Spinal cord (tissue), 10 donors: ENCODE results near the gene COA1. TPM values are rescaled to one million over a fixed set of nuclear protein-coding genes. Genes with fewer than 3 reads are reported as not detected.
"Not testable (repeated sequence)": the region's sequence is repeated elsewhere in the genome, so short reads cannot be mapped to it uniquely, and the experiment has no call there.

Experiments used
- DNase-seq, 6 donors: peaks; one replicate each; pipeline versions ENCODE4 v3.0.0 to v3.0.0-alpha.2; 2013 to 2015; ENCODE audit warnings: low spot score in 6 of 6, low read depth in 4 of 6
- H3K27ac ChIP-seq: one replicate; pipeline ENCODE4 v1.5.1; 2013; ENCODE audit warnings: low read depth, low read length, control low read depth
- H3K27me3 ChIP-seq: one replicate; pipeline ENCODE4 v1.6.1; 2013; ENCODE audit warnings: low read length; ENCODE audit not compliant: control insufficient read depth, insufficient read depth
- H3K36me3 ChIP-seq: one replicate; pipeline ENCODE4 v1.6.1; 2013; ENCODE audit warnings: low read length; ENCODE audit not compliant: control insufficient read depth, insufficient read depth
- H3K4me1 ChIP-seq: one replicate; pipeline ENCODE4 v1.6.1; 2013; ENCODE audit warnings: low read length; ENCODE audit not compliant: control insufficient read depth, insufficient read depth
- H3K4me3 ChIP-seq: one replicate; pipeline ENCODE4 v1.5.1; 2013; ENCODE audit warnings: low read depth, low read length, control low read depth
- H3K9me3 ChIP-seq: one replicate; pipeline ENCODE4 v1.6.1; 2013; ENCODE audit warnings: low read length; ENCODE audit not compliant: control insufficient read depth, insufficient read depth
- WGBS: methylation state at CpG from one replicate; pipeline ENCODE4 v1.1.5; 2013; ENCODE audit warnings: missing lambda C conversion rate; ENCODE audit not compliant: insufficient coverage; 5-methylcytosine and 5-hydroxymethylcytosine counted together
- polyA plus RNA-seq, 2 donors: library from polyadenylated mRNA; unstranded; fragments of 120-200 nt; gene quantifications; one replicate each; pipeline ENCODE4 v1.2.1, GENCODE V29; 2013; ENCODE audit not compliant: insufficient read length in 2 of 2
- total RNA-seq, 2 donors: library from RNA; depleted of rRNA in 1 of 2; stranded (reverse); fragments of 120-200 nt in 1 of 2; fragments of >200 nt in 1 of 2; gene quantifications; one replicate each; pipeline versions ENCODE4 v1.2.3 to v1.2.4, GENCODE V29; 2013 to 2014
- donor health status: healthy.

Gene COA1
- total and polyA plus RNA-seq, 4 donors, result 51.2 to 72.8 (median 59.1) TPM

GRCh38 chr7:43697690-43698089, 31.6 kb downstream of the COA1 start:
- no peaks in the 10 kb centered on the region for H3K9me3 ChIP-seq
- DNase-seq, result no peak
- no peaks in the 10 kb centered on the region for H3K36me3 ChIP-seq
- WGBS, result no CpG with 5 or more reads among the region's 4 CpGs
- H3K4me3 ChIP-seq, result no peak overlapping the region
- H3K27ac ChIP-seq, result no peak overlapping the region
- no peaks in the 10 kb centered on the region for H3K4me1 ChIP-seq
- no peaks in the 10 kb centered on the region for H3K27me3 ChIP-seq

- DNase-seq, result no peak
- H3K4me1 ChIP-seq, result no peaks in the 10 kb centered on the region
- WGBS, result no CpG with 5 or more reads among the region's 1 CpG
Measured at GRCh38 chr7:43695365-43695764, 34.0 kb downstream of the COA1 start.

DNA sequence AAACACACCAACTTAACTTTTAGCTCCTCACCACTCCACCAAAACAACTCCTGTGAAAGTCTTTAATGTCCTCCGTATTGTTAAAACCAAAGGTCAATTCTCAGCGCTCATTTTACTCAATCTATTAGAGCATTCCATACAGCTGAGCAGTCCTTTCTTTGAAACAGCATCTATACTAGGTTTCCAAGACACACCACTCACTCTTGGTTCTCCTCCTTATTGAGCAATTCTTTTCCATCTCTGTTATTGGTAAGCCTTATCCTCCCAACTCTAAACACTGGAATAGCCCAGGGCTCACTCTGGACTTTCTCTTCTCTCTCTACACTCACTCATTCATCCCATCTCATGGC, 34.9 kb downstream of the COA1 start:
- Histone ChIP-seq H3K36me3 (no peaks in the 10 kb centered on the region), H3K9me3 (no peaks in the 10 kb centered on the region), H3K4me3 (no peak overlapping the region), H3K4me1 (no peaks in the 10 kb centered on the region), H3K27me3 (no peaks in the 10 kb centered on the region), H3K27ac (no peak overlapping the region)
- no peak for DNase-seq
- WGBS, result 100% methylated on average over 2 of the region's 2 CpGs

More at GRCh38 chr7:43695365-43695764, 34.0 kb downstream of the COA1 start:
- no peaks in the 10 kb centered on the region for H3K36me3 ChIP-seq
- no peak overlapping the region for H3K27ac ChIP-seq
- H3K9me3 ChIP-seq, result no peaks in the 10 kb centered on the region
- H3K27me3 ChIP-seq, result no peaks in the 10 kb centered on the region
- no peak overlapping the region for H3K4me3 ChIP-seq

GRCh38 chr7:43693687-43694398, 35.5 kb downstream of the COA1 start:
- 100% methylated on average over 3 of the region's 4 CpGs for WGBS
- Histone ChIP-seq H3K27me3 (no peaks in the 10 kb centered on the region), H3K4me1 (no peaks in the 10 kb centered on the region), H3K27ac (no peak overlapping the region), H3K9me3 (no peaks in the 10 kb centered on the region), H3K36me3 (no peaks in the 10 kb centered on the region), H3K4me3 (no peak overlapping the region)
- DNase-seq, result no peak

GRCh38 chr7:43692582-43693373, 36.5 kb downstream of the COA1 start:
- no peak overlapping the region for H3K27ac ChIP-seq
- 74% methylated on average over 2 of the region's 2 CpGs for WGBS
- DNase-seq, result no peak

GRCh38 chr7:43691611-43692010, 37.7 kb downstream of the COA1 start:
- no peak overlapping the region for H3K27ac ChIP-seq
- H3K4me3 ChIP-seq, result no peak overlapping the region
- no peak for DNase-seq
- H3K27me3 ChIP-seq, result no peaks in the 10 kb centered on the region
- no peaks in the 10 kb centered on the region for H3K9me3 ChIP-seq
- H3K4me1 ChIP-seq, result no peaks in the 10 kb centered on the region
- H3K36me3 ChIP-seq, result no peaks in the 10 kb centered on the region
- 86% methylated on average over 3 of the region's 3 CpGs for WGBS

More at GRCh38 chr7:43692582-43693373, 36.5 kb downstream of the COA1 start:
- Histone ChIP-seq H3K9me3 (no peaks in the 10 kb centered on the region), H3K36me3 (no peaks in the 10 kb centered on the region), H3K4me3 (no peak overlapping the region), H3K4me1 (no peaks in the 10 kb centered on the region), H3K27me3 (no peaks in the 10 kb centered on the region)

- H3K9me3 ChIP-seq, result no peaks in the 10 kb centered on the region
- no peaks in the 10 kb centered on the region for H3K36me3 ChIP-seq
- DNase-seq, result no peak
- no peaks in the 10 kb centered on the region for H3K27me3 ChIP-seq
- no CpG with 5 or more reads among the region's 1 CpG for WGBS
- no peak overlapping the region for H3K27ac ChIP-seq
- H3K4me3 ChIP-seq, result no peak overlapping the region
- no peaks in the 10 kb centered on the region for H3K4me1 ChIP-seq
Measured at GRCh38 chr7:43689115-43689514, 40.2 kb downstream of the COA1 start.

- H3K9me3 ChIP-seq, H3K36me3 ChIP-seq, H3K27me3 ChIP-seq, H3K4me3 ChIP-seq, H3K4me1 ChIP-seq, H3K27ac ChIP-seq, DNase-seq: not testable (repeated sequence)
- 100% methylated on average over 2 of the region's 4 CpGs for WGBS
Measured at GRCh38 chr7:43687866-43688265, 41.5 kb downstream of the COA1 start.

DNA sequence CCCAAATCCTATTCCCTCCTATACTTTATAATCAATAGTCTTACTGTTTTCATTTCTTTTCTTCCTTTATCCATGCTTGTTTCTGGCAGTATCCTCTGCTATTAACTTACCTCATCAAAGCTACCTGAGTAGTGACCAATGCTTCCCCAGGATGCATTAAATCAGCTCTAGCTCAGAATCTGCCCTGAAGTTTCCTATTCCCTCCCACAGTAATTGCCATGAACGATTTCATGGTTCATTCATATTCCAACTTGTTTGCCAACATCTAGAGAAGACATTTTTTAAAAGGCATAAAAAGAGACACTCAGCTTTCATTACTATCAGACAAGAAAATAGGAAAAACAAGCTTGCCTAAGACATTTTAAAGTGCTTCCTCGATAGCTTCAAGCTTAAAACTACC, 42.3 kb downstream of the COA1 start:
- Histone ChIP-seq H3K27ac (no peak overlapping the region), H3K36me3 (no peaks in the 10 kb centered on the region), H3K4me3 (no peak overlapping the region), H3K27me3 (no peaks in the 10 kb centered on the region), H3K4me1 (no peaks in the 10 kb centered on the region), H3K9me3 (no peaks in the 10 kb centered on the region)
- no CpG with 5 or more reads among the region's 2 CpGs for WGBS
- DNase-seq, result peak in 1 of 6 donors; percentile 23

DNA sequence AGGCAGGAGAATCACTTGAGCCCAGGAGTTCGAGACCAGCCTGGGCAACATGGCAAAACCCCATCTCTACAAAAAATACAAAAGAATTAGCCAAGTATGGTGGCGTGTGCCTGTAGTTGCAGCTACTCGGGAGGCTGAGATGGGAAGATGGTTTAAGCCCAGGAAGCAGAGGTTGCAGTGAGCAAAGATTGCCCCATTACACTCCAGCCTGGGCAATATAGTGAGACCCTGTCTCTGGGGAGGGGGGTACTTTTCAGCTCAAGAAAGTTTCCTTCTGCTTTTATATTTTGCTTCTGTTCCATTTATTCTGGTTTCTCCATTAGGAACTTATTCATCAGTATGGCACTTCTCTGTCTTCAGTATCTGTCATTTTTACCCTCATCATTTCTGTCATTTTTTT, 48.6 kb downstream of the COA1 start:
- no peak overlapping the region for H3K27ac ChIP-seq
- WGBS, result no CpG with 5 or more reads among the region's 3 CpGs
- H3K27me3 ChIP-seq, result no peaks in the 10 kb centered on the region
- no peaks in the 10 kb centered on the region for H3K4me1 ChIP-seq
- peaks cover 1% of the 10 kb centered on the region for H3K9me3 ChIP-seq
- no peak for DNase-seq
- no peaks in the 10 kb centered on the region for H3K36me3 ChIP-seq
- H3K4me3 ChIP-seq, result no peak overlapping the region
